H1 (cell line): ENCODE results near the gene SH3GL2. TPM values are rescaled to one million over a fixed set of nuclear protein-coding genes. Genes with fewer than 3 reads are reported as not detected.

Experiments used
- CTCF ChIA-PET: fragments of 300-600 bp; sonication (Branson Sonifier 250); formaldehyde crosslinking; loops from one replicate; lab custom pipeline; 2021; ENCODE audit not compliant: partially characterized antibody; lab: Charles Lee
- POLR2A ChIA-PET: fragments of 300-600 bp; sonication (Branson Sonifier 250); formaldehyde crosslinking; loops from one replicate; lab custom pipeline; 2021; ENCODE audit warnings: inconsistent platforms; ENCODE audit not compliant: partially characterized antibody; lab: Charles Lee
- DNase-seq, 2 experiments: peaks; one replicate each; pipeline versions ENCODE4 v3.0.0 to v3.0.0-alpha.2; 2010 to 2022; ENCODE audit warnings: low spot score in 2 of 2, low read depth in 1 of 2, mixed read lengths in 1 of 2
- FAIRE-seq: peaks from 2 replicates; lab custom pipeline; 2011; peaks lifted over from hg19 to GRCh38; lab: Jason Lieb, UNC
- H2AFZ ChIP-seq: 2 replicates; pipeline ENCODE4 v1.8.1; 2012; ENCODE audit warnings: low read length, inconsistent platforms
- H2AK5ac ChIP-seq: 2 replicates; pipeline ENCODE4 v1.6.1; 2013; ENCODE audit warnings: low read depth, low read length
- H2BK120ac ChIP-seq: replicated peaks from 2 replicates; pipeline ENCODE3; 2013; ENCODE audit warnings: low read depth, low read length, inconsistent platforms
- H2BK12ac ChIP-seq: 2 replicates; pipeline ENCODE4 v1.6.1; 2013; ENCODE audit warnings: low read depth, low read length
- H2BK15ac ChIP-seq: 2 replicates; pipeline ENCODE4 v1.6.1; 2013; ENCODE audit warnings: low read length
- H2BK20ac ChIP-seq: 2 replicates; pipeline ENCODE4 v1.6.1; 2013; ENCODE audit warnings: low read length
- H2BK5ac ChIP-seq: 2 replicates; pipeline ENCODE4 v1.6.1; 2013; ENCODE audit warnings: low read depth, low read length
- H3K14ac ChIP-seq: 2 replicates; pipeline ENCODE4 v1.6.1; 2013; ENCODE audit warnings: inconsistent platforms; ENCODE audit not compliant: insufficient read length
- H3K18ac ChIP-seq: 2 replicates; pipeline ENCODE4 v1.6.1; 2013; ENCODE audit warnings: low read length; ENCODE audit errors: extremely low read depth
- H3K23ac ChIP-seq: 2 replicates; pipeline ENCODE4 v1.6.1; 2013; ENCODE audit warnings: inconsistent platforms; ENCODE audit not compliant: insufficient read length
- H3K23me2 ChIP-seq: 2 replicates; pipeline ENCODE4 v1.6.1; 2013; ENCODE audit warnings: low read depth, low read length
- H3K27ac ChIP-seq: 2 replicates; pipeline ENCODE4 v1.6.1; 2011; ENCODE audit warnings: low read depth, low read length, inconsistent platforms
- H3K27me3 ChIP-seq, 4 experiments: replicated peaks in 1 of 4; 1 replicate in 1 of 4; 2 replicates in 3 of 4; pipeline versions ENCODE4 v1.6.1 to v1.8.1; 2011 to 2013; ENCODE audit warnings: low read length in 3 of 4, mild to moderate bottlenecking in 3 of 4, inconsistent platforms in 2 of 4, mixed read lengths in 2 of 4, moderate library complexity in 1 of 4; ENCODE audit not compliant: control insufficient read depth in 3 of 4, insufficient read depth in 3 of 4; ENCODE audit errors: extremely low read depth in 1 of 4
- H3K36me3 ChIP-seq, 4 experiments: 2 replicates each; pipeline versions ENCODE4 v1.6.1 to v1.8.1; 2011 to 2013; ENCODE audit warnings: mild to moderate bottlenecking in 4 of 4, low read length in 3 of 4, moderate library complexity in 2 of 4, control low read depth in 1 of 4, inconsistent platforms in 1 of 4; ENCODE audit not compliant: insufficient read depth in 4 of 4, control insufficient read depth in 2 of 4
- H3K4ac ChIP-seq: replicated peaks from 2 replicates; pipeline ENCODE3; 2013; ENCODE audit warnings: low read length, low read depth, mixed read lengths, inconsistent platforms; ENCODE audit not compliant: insufficient read length
- H3K4me1 ChIP-seq, 4 experiments: replicated peaks in 1 of 4; 1 replicate in 1 of 4; 2 replicates in 3 of 4; pipeline versions ENCODE4 v1.6.1 to v1.8.1; 2011 to 2013; ENCODE audit warnings: low read length in 3 of 4, inconsistent platforms in 2 of 4, mixed read lengths in 1 of 4; ENCODE audit not compliant: insufficient read depth in 4 of 4, control insufficient read depth in 3 of 4
- H3K4me2 ChIP-seq, 2 experiments: 2 replicates each; pipeline versions ENCODE4 v1.6.1 to v1.8.1; 2011 to 2013; ENCODE audit warnings: low read depth in 2 of 2, low read length in 2 of 2, control low read depth in 1 of 2, inconsistent platforms in 1 of 2, mild to moderate bottlenecking in 1 of 2; ENCODE audit not compliant: insufficient read depth in 1 of 2
- H3K4me3 ChIP-seq, 4 experiments: fragments of 200-600, 300-600 bp in 1 of 4; sonication (generic), shearing (Covaris generic), sonication (Bioruptor Twin) in 1 of 4; 2 replicates each; pipeline versions ENCODE4 v1.5.1 to v1.8.1; 2011 to 2016; ENCODE audit warnings: low read length in 4 of 4, low read depth in 3 of 4, control low read depth in 2 of 4, inconsistent platforms in 2 of 4, mild to moderate bottlenecking in 2 of 4, mixed read lengths in 1 of 4, moderate library complexity in 1 of 4; ENCODE audit not compliant: insufficient read depth in 2 of 4; ENCODE audit errors: extremely low read depth in 1 of 4
- H3K56ac ChIP-seq: replicated peaks from 2 replicates; pipeline ENCODE3; 2013; ENCODE audit warnings: low read depth, mild to moderate bottlenecking, mixed read lengths, low read length, inconsistent platforms; ENCODE audit not compliant: insufficient read length
- H3K79me1 ChIP-seq: 2 replicates; pipeline ENCODE4 v1.6.1; 2013; ENCODE audit warnings: low read depth, low read length, control low read depth
- H3K79me2 ChIP-seq, 2 experiments: 2 replicates each; pipeline versions ENCODE4 v1.6.1 to v1.8.1; 2012 to 2013; ENCODE audit warnings: low read length in 2 of 2, mild to moderate bottlenecking in 2 of 2, inconsistent platforms in 1 of 2; ENCODE audit not compliant: insufficient read depth in 2 of 2, control insufficient read depth in 1 of 2
- H3K9ac ChIP-seq, 4 experiments: replicated peaks in 1 of 4; 1 replicate in 1 of 4; 2 replicates in 3 of 4; pipeline versions ENCODE4 v1.6.1 to v1.8.1; 2011 to 2013; ENCODE audit warnings: low read depth in 3 of 4, low read length in 3 of 4, control low read depth in 2 of 4, mild to moderate bottlenecking in 2 of 4, moderate library complexity in 2 of 4, inconsistent platforms in 1 of 4; ENCODE audit errors: extremely low read depth in 1 of 4
- H3K9me3 ChIP-seq, 2 experiments: 2 replicates each; pipeline versions ENCODE4 v1.6.1 to v1.8.1; 2012 to 2013; ENCODE audit warnings: mild to moderate bottlenecking in 2 of 2, moderate library complexity in 2 of 2, control low read depth in 1 of 2, inconsistent platforms in 1 of 2, low read depth in 1 of 2, low read length in 1 of 2, mixed read lengths in 1 of 2; ENCODE audit not compliant: insufficient read depth in 2 of 2
- H4K20me1 ChIP-seq, 2 experiments: replicated peaks in 1 of 2; 2 replicates each; pipeline versions ENCODE3 to v1.8.1; 2011 to 2013; ENCODE audit warnings: inconsistent platforms in 2 of 2, low read length in 2 of 2, mild to moderate bottlenecking in 1 of 2; ENCODE audit not compliant: insufficient read depth in 2 of 2, control insufficient read depth in 1 of 2
- H4K5ac ChIP-seq: 2 replicates; pipeline ENCODE4 v1.6.1; 2013; ENCODE audit warnings: low read length, low read depth, mixed read lengths, inconsistent platforms; ENCODE audit not compliant: insufficient read length
- H4K8ac ChIP-seq: 2 replicates; pipeline ENCODE4 v1.8.0; 2013; ENCODE audit warnings: mild to moderate bottlenecking, moderate library complexity, low read length, inconsistent platforms; ENCODE audit not compliant: insufficient read depth; ENCODE audit errors: extremely low read depth
- H4K91ac ChIP-seq: replicated peaks from 2 replicates; pipeline ENCODE3; 2013; ENCODE audit warnings: low read length, mixed read lengths, inconsistent platforms; ENCODE audit not compliant: insufficient read length
- ASH2L ChIP-seq: fragments of 200-600, 300-600 bp; sonication (generic); IDR thresholded peaks from one replicate; pipeline ENCODE4 v1.7.1; 2017; ENCODE audit warnings: low read length
- CBX5 ChIP-seq: fragments of 300-800, 300-1000 bp; sonication (generic); IDR thresholded peaks from 2 replicates; pipeline ENCODE4 v1.7.1; 2016; ENCODE audit warnings: antibody characterized with exemption, low read length, low read depth
- EGR1 ChIP-seq: IDR thresholded peaks from 2 replicates; pipeline ENCODE4 v1.6.1; 2011; ENCODE audit warnings: low read depth, low read length, borderline replicate concordance
- HDAC2 ChIP-seq, 2 experiments: fragments of 300-600 bp in 1 of 2; sonication (generic) in 1 of 2; IDR thresholded peaks; 2 replicates each; pipeline ENCODE4 v1.6.1; 2011 to 2012; ENCODE audit warnings: low read depth in 2 of 2, low read length in 2 of 2, mild to moderate bottlenecking in 2 of 2, moderate library complexity in 2 of 2, borderline replicate concordance in 1 of 2, inconsistent platforms in 1 of 2
- JUND ChIP-seq: IDR thresholded peaks from 2 replicates; pipeline ENCODE4 v1.6.1; 2011; ENCODE audit warnings: mild to moderate bottlenecking, improper control_type of control experiment, low read length
- RAD21 ChIP-seq, 2 experiments: IDR thresholded peaks in 1 of 2; conservative IDR thresholded peaks in 1 of 2; 2 replicates each; pipeline ENCODE4 v1.6.1; 2011; ENCODE audit warnings: low read depth in 2 of 2, low read length in 2 of 2, improper control_type of control experiment in 1 of 2, inconsistent platforms in 1 of 2, mild to moderate bottlenecking in 1 of 2, moderate library complexity in 1 of 2
- TBP ChIP-seq: IDR thresholded peaks from 2 replicates; pipeline ENCODE4 v1.6.1; 2011; ENCODE audit warnings: low read depth, low read length, improper control_type of control experiment
- YY1 ChIP-seq: IDR thresholded peaks from 2 replicates; pipeline ENCODE4 v1.6.1; 2011; ENCODE audit warnings: low read depth, mild to moderate bottlenecking, low read length
- WGBS, 2 experiments: shearing (Covaris generic) in 1 of 2; methylation state at CpG; one replicate each; pipeline versions ENCODE4 v1.1.6 to v1.1.7; 2013 to 2015; ENCODE audit warnings: low lambda C conversion rate in 2 of 2, mixed read lengths in 2 of 2, inconsistent platforms in 1 of 2, low coverage in 1 of 2, missing lambda C conversion rate in 1 of 2; ENCODE audit not compliant: insufficient replicate concordance in 2 of 2, insufficient coverage in 1 of 2, insufficient read length in 1 of 2; ENCODE audit errors: extremely low coverage in 1 of 2, missing lambda C conversion rate in 1 of 2; 5-methylcytosine and 5-hydroxymethylcytosine counted together
- long read RNA-seq, 2 experiments: library from RNA in 1 of 2; library from capped mRNA in 1 of 2; stranded (forward); transcript quantifications; one replicate each; pipeline ENCODE4 v2.0.0, GENCODE V29; 2021; ENCODE audit warnings: inconsistent platforms in 1 of 2
- polyA minus RNA-seq, 3 experiments: library from RNA; depleted of rRNA, polyadenylated mRNA; stranded (reverse); fragments of >200 nt; gene quantifications; 1 replicate in 2 of 3; 2 replicates in 1 of 3; pipeline ENCODE4 v1.2.3, GENCODE V29; 2011
- polyA plus RNA-seq, 7 experiments: library from polyadenylated mRNA; depleted of rRNA in 3 of 7; stranded (reverse) in 5 of 7; unstranded in 2 of 7; fragments of >200 nt in 5 of 7; fragments of 200-250 nt in 2 of 7; gene quantifications; 1 replicate in 5 of 7; 2 replicates in 1 of 7; 4 replicates in 1 of 7; pipeline versions ENCODE4 v1.2.1 to v1.2.3, GENCODE V29; 2011 to 2013; ENCODE audit warnings: missing spikeins in 2 of 7, mixed read lengths in 2 of 7
- total RNA-seq: library from RNA; stranded (reverse); fragmentation: NEBNext Ultra II Directional; extraction: Animal tissue kit (Norgen Biotek cat#: 25700); gene quantifications from 2 replicates; pipeline ENCODE4 v1.2.1, GENCODE V29; 2021

Gene SH3GL2
- total RNA-seq (4.9 and 5.3 TPM in 2 replicates), polyA plus RNA-seq (2011; rRNA removed) (3.2 and 4.7 TPM in 2 replicates), polyA minus RNA-seq (2011; rRNA and poly(A)+ RNA removed) (4.2 and 6.3 TPM in 2 replicates)
- polyA plus RNA-seq (2011; cell fraction: cytosol; rRNA removed) = 4.8 TPM
- polyA plus RNA-seq (2011; cell fraction: nucleus; rRNA removed) = 4.3 TPM
- 4.9 to 6.2 TPM (median 5.6 TPM) in 4 replicates for polyA plus RNA-seq (2012, experiment 1 of 2)
- polyA plus RNA-seq (2012, experiment 2 of 2) = 1.3 TPM
- 3.1 TPM for polyA plus RNA-seq (2013, experiment 1 of 2)
- polyA plus RNA-seq (2013, experiment 2 of 2) = 3.4 TPM
- 12.8 TPM for polyA minus RNA-seq (2011; cell fraction: cytosol; rRNA and poly(A)+ RNA removed)
- polyA minus RNA-seq (2011; cell fraction: nucleus; rRNA and poly(A)+ RNA removed) = 7.8 TPM
- long read RNA-seq, experiment 1, partial matches to known transcripts = 1 of 4 reads
- long read RNA-seq, experiment 1, other reads (novel, unspliced or antisense) = 3 of 4 reads
- long read RNA-seq, experiment 2 = 0 reads

- Histone ChIP-seq H3K27me3 (peaks cover 9 to 37% (median 26%) of the 10 kb centered on the region in 4 experiments), H3K27ac (no peak within 1 kb of the TSS), H3K9me3 (no peaks in the 10 kb centered on the region), H2BK5ac (no peak within 1 kb of the TSS), H3K56ac (no peak within 1 kb of the TSS), H2BK120ac (no peak within 1 kb of the TSS), H4K5ac (no peak within 1 kb of the TSS), H3K9ac (peak within 1 kb of the TSS; percentile 40 to 76 (median 63); a peak in 6 of 7 replicates), H2BK20ac (no peak within 1 kb of the TSS), H3K23ac (no peak within 1 kb of the TSS), H2AK5ac (no peak within 1 kb of the TSS), H3K14ac (no peak within 1 kb of the TSS), H3K79me2 (no peaks in the 10 kb centered on the region), H3K4ac (no peak within 1 kb of the TSS), H4K91ac (no peak within 1 kb of the TSS), H3K23me2 (peaks cover 6% of the 10 kb centered on the region; the same call in 1 of the 2 replicates), H2BK15ac (0 out of 2 replicates have a peak within 1 kb of the TSS, but pooled peaks have one; percentile 81), H3K18ac (0 out of 2 replicates have a peak within 1 kb of the TSS, but pooled peaks have one; percentile 57), H3K79me1 (no peaks in the 10 kb centered on the region; the same call in 1 of the 2 replicates), H2AFZ (peak within 1 kb of the TSS; percentile 76; the same call in 1 of the 2 replicates), H3K4me2 (peak within 1 kb of the TSS; percentile 70 to 91), H2BK12ac (no peak within 1 kb of the TSS), H3K4me3 (peak within 1 kb of the TSS; percentile 64 to 84 (median 76)), H4K8ac (peak within 1 kb of the TSS; percentile 79), H3K36me3 (no peaks in the 10 kb centered on the region), H3K4me1 (no peaks in the 10 kb centered on the region; a peak in 1 of 7 replicates), H4K20me1 (peaks cover 0 to 2% of the 10 kb centered on the region in 2 experiments)
- ChIA-PET POLR2A (interaction anchor here (0.5 to 1.4 kb wide), 2 partner anchors 21 to 1425 kb away, joined by 3 to 5 read pairs; no protein-coding TSS in a partner anchor), CTCF (interaction anchor here (1.0 kb wide), 1 partner anchor 221 kb away, joined by 3 read pairs; no protein-coding TSS in a partner anchor)
- WGBS, 2 experiments = 1% methylated on average over 56 of the region's 109 CpGs; no CpG with 5 or more reads in 1 of the 2 experiments
- FAIRE-seq (no peak), DNase-seq (peak; percentile 74 to 92)
- TF ChIP-seq ASH2L (peak; percentile 71), TBP (peak; percentile 89), JUND (no peak), CBX5 (no peak), EGR1 (peak; percentile 88), RAD21 (IDR thresholded peaks at IDR 0.05 in 1 of 2, conservative IDR thresholded peaks at IDR 0.05 in 1 of 2; ENCODE audit: low read depth in 2 of 2, low read length in 2 of 2) (peak in 1 of 2 experiments; percentile 15; a peak in 1 of 4 replicates), HDAC2 (IDR thresholded peaks at IDR 0.05; ENCODE audit: borderline replicate concordance in 1 of 2, low read depth in 2 of 2, low read length in 2 of 2) (peak in 1 of 2 experiments; percentile 63; a peak in 1 of 4 replicates), YY1 (no peak)
These were observed at the start of gene SH3GL2 for GRCh38 chr9:17578911-17579793. SH3GL2 (plus strand) TSS chr9:17579066.
